Measurements from ENCODE around the gene SMC6.

Gene SMC6

GRCh38 chr2:17674817-17675216, 78.8 kb downstream of the SMC6 start:
- Histone ChIP-seq H3K9ac (ENCODE audit: low read length) (no peak overlapping the region), H3K36me3 (replicated peaks; ENCODE audit: low read depth, low read length) (peaks cover 53% of the 10 kb centered on the region), H3K4me1 (ENCODE audit: low read length) (no peaks in the 10 kb centered on the region), H3K27ac (ENCODE audit: low read length) (no peak overlapping the region), H3K4me3 (ENCODE audit: low read length) (no peak overlapping the region), H3K4me2 (ENCODE audit: low read length) (no peak overlapping the region), H4K20me1 (ENCODE audit: insufficient read depth, low read length) (no peaks in the 10 kb centered on the region), H3K27me3 (ENCODE audit: low read depth, low read length) (no peaks in the 10 kb centered on the region), H2AFZ (ENCODE audit: low read depth, low read length) (no peak overlapping the region), H3K79me2 (ENCODE audit: low read length) (no peaks in the 10 kb centered on the region), H3K9me3 (ENCODE audit: insufficient read depth, low read length) (no peaks in the 10 kb centered on the region)
- TF ChIP-seq EZH2phosphoT487 (IDR thresholded peaks at IDR 0.05; ENCODE audit: low read depth) (no peak), CTCF (IDR thresholded peaks at IDR 0.05; ENCODE audit: low read depth, low read length) (no peak)

GRCh38 chr2:17672583-17673317, 80.9 kb downstream of the SMC6 start:
- Histone ChIP-seq H3K4me3 (ENCODE audit: low read length) (no peak overlapping the region), H3K9me3 (ENCODE audit: insufficient read depth, low read length) (no peaks in the 10 kb centered on the region), H3K27ac (ENCODE audit: low read length) (no peak overlapping the region), H3K9ac (ENCODE audit: low read length) (no peak overlapping the region), H3K4me2 (ENCODE audit: low read length) (no peak overlapping the region), H2AFZ (ENCODE audit: low read depth, low read length) (no peak overlapping the region), H4K20me1 (ENCODE audit: insufficient read depth, low read length) (no peaks in the 10 kb centered on the region), H3K79me2 (ENCODE audit: low read length) (no peaks in the 10 kb centered on the region), H3K4me1 (ENCODE audit: low read length) (no peaks in the 10 kb centered on the region), H3K27me3 (ENCODE audit: low read depth, low read length) (no peaks in the 10 kb centered on the region), H3K36me3 (replicated peaks; ENCODE audit: low read depth, low read length) (peaks cover 51% of the 10 kb centered on the region)
- TF ChIP-seq CTCF (IDR thresholded peaks at IDR 0.05; ENCODE audit: low read depth, low read length) (no peak), EZH2phosphoT487 (IDR thresholded peaks at IDR 0.05; ENCODE audit: low read depth) (no peak)

- Histone ChIP-seq H3K79me2 (ENCODE audit: low read length) (no peaks in the 10 kb centered on the region), H4K20me1 (ENCODE audit: insufficient read depth, low read length) (no peaks in the 10 kb centered on the region), H3K9me3 (ENCODE audit: insufficient read depth, low read length) (no peaks in the 10 kb centered on the region), H3K4me2 (ENCODE audit: low read length) (no peak overlapping the region), H3K9ac (ENCODE audit: low read length) (no peak overlapping the region), H3K4me3 (ENCODE audit: low read length) (no peak overlapping the region), H2AFZ (ENCODE audit: low read depth, low read length) (no peak overlapping the region), H3K36me3 (replicated peaks; ENCODE audit: low read depth, low read length) (peaks cover 46% of the 10 kb centered on the region), H3K27me3 (ENCODE audit: low read depth, low read length) (no peaks in the 10 kb centered on the region), H3K27ac (ENCODE audit: low read length) (no peak overlapping the region), H3K4me1 (ENCODE audit: low read length) (no peaks in the 10 kb centered on the region)
- TF ChIP-seq CTCF (IDR thresholded peaks at IDR 0.05; ENCODE audit: low read depth, low read length) (no peak), EZH2phosphoT487 (IDR thresholded peaks at IDR 0.05; ENCODE audit: low read depth) (no peak)
Observed at GRCh38 chr2:17667898-17668297, 85.7 kb downstream of the SMC6 start.

- Histone ChIP-seq H3K9me3 (ENCODE audit: insufficient read depth, low read length) (no peaks in the 10 kb centered on the region), H3K4me2 (ENCODE audit: low read length) (no peak overlapping the region), H3K27ac (ENCODE audit: low read length) (no peak overlapping the region), H3K79me2 (ENCODE audit: low read length) (no peaks in the 10 kb centered on the region), H4K20me1 (ENCODE audit: insufficient read depth, low read length) (no peaks in the 10 kb centered on the region), H3K27me3 (ENCODE audit: low read depth, low read length) (no peaks in the 10 kb centered on the region), H3K9ac (ENCODE audit: low read length) (no peak overlapping the region), H2AFZ (ENCODE audit: low read depth, low read length) (no peak overlapping the region), H3K36me3 (replicated peaks; ENCODE audit: low read depth, low read length) (peaks cover 61% of the 10 kb centered on the region), H3K4me1 (ENCODE audit: low read length) (peaks cover 9% of the 10 kb centered on the region), H3K4me3 (ENCODE audit: low read length) (no peak overlapping the region)
- TF ChIP-seq EZH2phosphoT487 (IDR thresholded peaks at IDR 0.05; ENCODE audit: low read depth) (no peak), CTCF (IDR thresholded peaks at IDR 0.05; ENCODE audit: low read depth, low read length) (no peak)
Observed at GRCh38 chr2:17664534-17664933, 89.1 kb downstream of the SMC6 start.

Measured in OCI-LY3 (cell line).